Astrocyte of the spinal cord (primary cell): ENCODE data around the gene GMEB2.
A peak's percentile ranks its signal among the peaks of the same experiment; 100 is the strongest.
"Not testable (repeated sequence)": the region's sequence is repeated elsewhere in the genome, so short reads cannot be mapped to it uniquely, and the experiment has no call there.

Experiments
- DNase-seq: peaks from one replicate; pipeline ENCODE4 v3.0.0; 2011; ENCODE audit warnings: low read depth, low spot score
- H3K4me3 ChIP-seq: 2 replicates; pipeline ENCODE4 v1.5.1; 2011; ENCODE audit warnings: low read depth, mild to moderate bottlenecking, low read length, moderate library complexity
- in situ Hi-C: cut with HindIII; loops from 2 replicates; pipeline ENCODE4 v1.10.0; 2017; ENCODE audit warnings: low sequenced_read_pairs
- TF ChIP-seq, protein P1 (sequence below): IDR thresholded peaks from 2 replicates; pipeline ENCODE4 v1.5.1; 2012; ENCODE audit warnings: low read depth, mild to moderate bottlenecking, low read length, inconsistent platforms

GMEB2 gene

DNA sequence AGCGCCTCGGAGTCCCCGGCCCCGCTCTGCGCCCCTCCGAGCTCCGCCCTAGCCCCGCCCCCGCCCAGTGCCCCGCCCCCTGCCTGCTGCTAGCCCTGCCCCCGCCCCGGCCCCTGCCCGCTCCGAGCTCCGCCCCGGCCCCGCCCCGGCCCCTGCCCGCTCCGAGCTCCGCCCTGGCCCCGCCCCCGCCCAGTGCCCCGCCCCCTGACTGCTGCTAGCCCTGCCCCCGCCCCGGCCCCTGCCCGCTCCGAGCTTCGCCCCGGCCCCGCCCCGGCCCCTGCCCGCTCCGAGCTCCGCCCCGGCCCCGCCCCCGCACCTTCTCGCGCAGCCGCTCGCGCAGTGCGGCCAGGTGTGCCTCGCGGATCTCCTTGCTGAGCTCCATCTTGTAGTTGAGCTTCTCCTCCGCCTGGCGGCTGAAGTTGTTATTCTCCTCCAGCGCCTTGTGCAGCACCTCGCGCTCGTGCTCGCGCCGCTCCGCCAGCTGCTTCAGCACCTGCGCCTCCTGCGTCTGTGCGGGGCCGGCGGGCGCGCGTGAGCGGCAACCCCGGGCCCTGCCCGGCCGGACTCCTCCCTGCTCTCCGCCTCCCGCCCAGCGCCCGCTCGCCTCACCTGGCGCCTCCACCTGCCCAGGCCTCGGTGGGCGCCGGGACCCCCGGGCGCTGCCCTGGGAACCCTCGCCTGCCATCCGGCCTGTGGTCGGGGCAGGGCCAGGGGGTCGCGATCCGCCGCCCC lies 15.1 kb upstream of the GMEB2 start:
- TF ChIP-seq, protein P1, sequence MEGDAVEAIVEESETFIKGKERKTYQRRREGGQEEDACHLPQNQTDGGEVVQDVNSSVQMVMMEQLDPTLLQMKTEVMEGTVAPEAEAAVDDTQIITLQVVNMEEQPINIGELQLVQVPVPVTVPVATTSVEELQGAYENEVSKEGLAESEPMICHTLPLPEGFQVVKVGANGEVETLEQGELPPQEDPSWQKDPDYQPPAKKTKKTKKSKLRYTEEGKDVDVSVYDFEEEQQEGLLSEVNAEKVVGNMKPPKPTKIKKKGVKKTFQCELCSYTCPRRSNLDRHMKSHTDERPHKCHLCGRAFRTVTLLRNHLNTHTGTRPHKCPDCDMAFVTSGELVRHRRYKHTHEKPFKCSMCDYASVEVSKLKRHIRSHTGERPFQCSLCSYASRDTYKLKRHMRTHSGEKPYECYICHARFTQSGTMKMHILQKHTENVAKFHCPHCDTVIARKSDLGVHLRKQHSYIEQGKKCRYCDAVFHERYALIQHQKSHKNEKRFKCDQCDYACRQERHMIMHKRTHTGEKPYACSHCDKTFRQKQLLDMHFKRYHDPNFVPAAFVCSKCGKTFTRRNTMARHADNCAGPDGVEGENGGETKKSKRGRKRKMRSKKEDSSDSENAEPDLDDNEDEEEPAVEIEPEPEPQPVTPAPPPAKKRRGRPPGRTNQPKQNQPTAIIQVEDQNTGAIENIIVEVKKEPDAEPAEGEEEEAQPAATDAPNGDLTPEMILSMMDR, result peak; percentile 25
- H3K4me3 ChIP-seq, result peak overlapping the region; percentile 42
- DNase-seq, result peak; percentile 67
- in situ Hi-C loops, result no loop called here

DNA sequence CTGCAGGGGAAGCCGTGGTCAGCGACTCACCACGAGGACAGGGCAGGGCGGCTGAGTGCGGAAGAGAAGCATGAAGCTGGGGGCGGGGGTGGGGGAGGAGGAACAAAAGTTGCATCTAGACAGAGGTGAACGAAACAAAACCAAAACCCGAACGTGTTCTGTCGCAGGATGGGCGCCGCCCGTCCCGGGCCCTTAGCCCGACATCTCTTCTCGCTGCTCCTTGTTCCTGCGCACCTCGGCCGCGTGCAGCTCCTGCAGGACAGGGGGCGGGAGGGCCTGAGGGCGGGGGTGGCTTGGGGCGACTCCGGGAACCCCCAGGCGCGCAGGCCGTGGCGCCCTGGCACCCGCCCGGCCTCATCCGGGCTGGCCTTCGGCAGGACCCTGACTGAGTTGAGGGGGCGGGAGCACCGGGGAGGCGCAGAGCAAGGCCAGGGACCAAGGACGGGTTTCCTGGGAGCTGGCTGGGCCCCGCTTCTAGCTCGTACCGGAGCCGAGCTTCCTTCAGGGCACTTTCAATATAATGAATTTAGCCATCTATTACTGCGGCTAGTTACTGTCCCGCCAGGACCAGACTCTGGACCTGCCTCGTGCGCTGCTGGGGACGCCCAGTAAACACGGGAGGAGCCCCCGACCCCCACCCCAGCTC lies 14.4 kb upstream of the GMEB2 start:
- TF ChIP-seq, protein P1, result no peak
- H3K4me3 ChIP-seq, result peak overlapping the region; percentile 42
- in situ Hi-C loops, result no loop called here
- peak; percentile 36 for DNase-seq

DNA sequence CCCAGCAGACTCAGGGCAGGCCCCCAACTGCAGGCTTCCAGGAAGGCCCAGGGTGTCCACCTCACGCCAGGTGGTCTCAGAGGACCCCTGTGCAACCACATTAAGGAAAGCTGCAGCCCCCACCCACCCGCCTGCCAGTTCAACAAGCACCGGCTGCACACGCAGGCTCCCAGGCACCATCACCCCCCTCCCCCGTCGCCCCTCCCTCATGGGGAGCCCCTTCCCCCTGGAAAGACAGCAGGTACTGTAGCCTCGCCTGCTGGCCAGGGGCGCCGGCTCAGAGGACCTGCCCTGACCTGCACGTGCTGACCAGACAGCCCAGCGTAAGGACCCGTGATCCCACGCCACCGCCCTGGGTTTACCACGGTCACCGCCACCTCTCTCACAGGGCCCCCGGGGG lies 13.8 kb upstream of the GMEB2 start:
- DNase-seq, H3K4me3 ChIP-seq, in situ Hi-C loops: not testable (repeated sequence)

DNA sequence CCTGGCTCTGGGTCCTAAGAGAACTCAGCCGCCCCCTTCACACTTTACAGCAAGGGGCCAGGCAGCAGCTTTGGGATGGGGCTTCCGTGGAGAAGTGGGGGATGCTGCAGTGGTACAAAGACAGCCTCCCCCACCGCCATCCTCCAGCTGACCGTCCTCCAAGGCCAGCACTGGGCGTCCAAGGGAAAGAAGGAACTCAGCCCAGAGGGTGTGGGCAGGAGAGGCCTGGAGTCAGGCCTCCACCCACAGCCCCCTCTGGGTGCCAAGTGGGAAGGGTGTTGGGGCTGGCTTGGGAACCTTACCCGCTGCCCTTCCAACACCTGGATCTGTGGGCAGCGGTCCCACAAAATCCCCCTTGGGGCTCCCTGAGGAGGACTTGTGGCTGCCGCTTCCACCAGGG lies 13.2 kb upstream of the GMEB2 start:
- TF ChIP-seq, protein P1, result no peak
- H3K4me3 ChIP-seq, result no peak overlapping the region
- in situ Hi-C loops, result no loop called here
- no peak for DNase-seq

DNA sequence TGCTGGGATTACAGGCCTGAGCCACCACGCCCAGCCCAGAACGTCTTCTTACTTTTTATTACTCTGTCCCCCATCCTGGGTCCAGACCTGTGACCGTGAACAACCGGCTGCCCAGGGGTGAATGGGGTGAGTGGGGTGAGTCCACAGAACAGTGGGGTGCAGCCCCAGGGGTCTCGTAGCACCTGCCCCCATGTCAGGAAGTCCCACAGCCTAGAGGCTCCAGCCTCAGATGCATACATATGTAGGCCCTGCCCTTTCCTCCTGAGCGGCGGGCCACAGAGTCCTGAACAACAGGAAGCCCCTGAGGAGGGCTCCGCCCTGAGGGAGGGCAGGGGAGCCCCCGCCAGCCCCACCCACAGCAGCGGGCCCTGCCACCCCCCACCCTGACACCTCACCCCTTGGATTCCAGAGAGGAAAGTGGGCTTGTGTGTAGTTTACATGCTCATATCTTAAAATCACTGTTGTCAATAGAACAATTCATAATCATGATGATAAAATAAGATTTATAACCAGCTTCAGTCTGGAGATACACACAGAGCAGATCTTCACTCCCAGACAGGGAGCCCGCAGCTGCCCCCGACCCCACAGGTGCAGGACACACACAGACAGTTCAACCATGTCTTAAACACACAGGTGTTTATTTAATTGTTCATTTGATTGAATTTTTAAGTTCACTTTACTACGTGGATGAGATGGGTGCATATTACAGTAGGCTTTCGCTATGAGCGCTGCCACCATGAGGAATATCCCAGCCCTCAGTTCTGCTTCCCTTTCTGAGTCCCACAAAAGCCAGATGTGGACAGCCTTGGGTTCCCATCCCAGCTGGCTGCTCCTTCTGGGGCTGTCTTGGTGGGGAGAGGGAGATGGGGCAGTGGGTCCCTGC lies 12.4 kb upstream of the GMEB2 start:
- DNase-seq, result no peak
- in situ Hi-C loops, result no loop called here
- TF ChIP-seq, protein P1, result no peak
- no peak overlapping the region for H3K4me3 ChIP-seq

DNA sequence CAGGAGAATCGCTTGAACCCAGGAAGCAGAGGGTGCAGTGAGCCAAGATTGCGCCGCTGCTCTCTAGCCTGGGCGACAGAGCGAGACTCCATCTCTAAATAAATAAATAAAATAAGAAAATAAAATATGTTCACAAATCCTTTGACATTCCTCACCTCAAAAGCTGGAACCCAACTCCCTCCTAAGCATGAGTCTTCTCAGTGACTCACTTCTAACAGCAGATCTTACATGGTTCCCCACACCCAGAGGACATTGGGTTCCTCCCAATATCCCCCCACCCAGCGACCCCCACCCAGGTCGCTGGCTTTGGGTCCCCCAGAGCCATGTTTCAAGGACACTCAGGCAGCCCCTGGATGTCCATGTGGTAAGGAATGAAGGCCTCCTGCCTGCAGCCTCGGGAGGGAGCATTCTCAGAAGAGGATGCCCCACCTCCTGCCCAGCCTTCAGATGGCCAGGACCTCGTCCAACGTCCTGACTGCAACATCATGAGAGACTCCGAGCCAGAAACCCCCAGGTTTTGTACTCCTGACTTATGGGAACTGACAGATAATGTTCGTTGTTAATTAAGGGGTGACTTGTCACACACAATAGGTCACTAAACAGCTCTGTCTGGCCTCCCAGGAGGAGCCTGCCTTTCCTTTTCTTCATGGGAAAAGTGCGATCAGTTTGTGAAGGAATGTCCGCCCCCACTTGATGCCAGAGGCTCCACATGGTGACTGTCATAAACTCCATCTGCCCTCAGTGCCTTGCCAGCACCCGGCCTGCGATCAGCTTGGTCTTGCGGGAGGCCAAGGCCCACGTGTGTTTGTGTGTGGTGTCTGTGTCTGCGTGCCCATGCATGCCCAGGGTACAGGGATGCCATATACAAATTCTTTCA lies 10.1 kb upstream of the GMEB2 start:
- TF ChIP-seq, protein P1, result no peak
- no peak overlapping the region for H3K4me3 ChIP-seq
- no peak for DNase-seq
- in situ Hi-C loops, result no loop called here
